ENCODE data around the gene NAGLU.
A peak's percentile ranks its signal among the peaks of the same experiment; 100 is the strongest.

The NAGLU gene

DNA sequence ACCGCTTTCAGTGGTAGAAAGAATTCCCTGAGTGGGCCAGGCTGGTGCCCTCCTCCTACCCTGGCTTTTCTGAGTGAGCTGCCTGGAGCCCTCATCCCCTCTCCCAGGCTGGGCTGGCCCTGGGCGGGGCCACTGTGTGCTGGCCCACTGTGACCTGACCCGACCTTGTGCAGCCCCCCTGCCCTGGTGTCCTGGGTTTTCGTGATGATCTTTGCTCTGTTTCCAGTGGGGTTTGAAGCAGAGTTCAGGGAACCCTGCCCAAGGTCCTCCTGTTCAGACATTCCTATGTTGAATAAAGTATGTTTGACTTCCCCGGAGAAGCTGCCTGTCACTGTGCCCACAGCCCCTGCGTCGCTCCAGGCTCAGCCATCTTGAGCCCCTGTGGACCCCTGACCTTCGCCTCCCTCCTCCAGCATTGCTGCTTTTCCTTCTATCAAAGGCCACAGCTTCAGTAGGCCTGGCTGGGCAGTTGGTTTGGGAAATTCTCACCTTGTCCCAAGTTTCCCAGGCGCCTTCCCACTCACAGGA lies 13.7 kb upstream of the NAGLU start:
- peak overlapping the region; percentile 17 for H3K4ac ChIP-seq (ENCODE audit: low read length)
- H3K9me3 ChIP-seq (replicated peaks in 1 of 2; ENCODE audit: control insufficient read depth in 2 of 2, insufficient read depth in 1 of 2, low read depth in 1 of 2, low read length in 2 of 2) = no peaks in the 10 kb centered on the region
- H3K27me3 ChIP-seq (ENCODE audit: control insufficient read depth in 3 of 3, insufficient read depth in 3 of 3, low read depth in 1 of 3, low read length in 3 of 3) = no peaks in the 10 kb centered on the region
- H3K4me1 ChIP-seq (ENCODE audit: control insufficient read depth in 2 of 2, insufficient read depth in 1 of 2, low read depth in 1 of 2, low read length in 2 of 2) = peaks cover 50% of the 10 kb centered on the region in 2 donors
- no CpG with 5 or more reads among the region's 9 CpGs for WGBS, 2 donors (ENCODE audit: extremely low coverage in 2 of 2, insufficient read length in 2 of 2, insufficient replicate concordance in 1 of 2)
- H3K9ac ChIP-seq (ENCODE audit: low read depth, low read length, poor library complexity) = peak overlapping the region; percentile 25
- peak overlapping the region; percentile 98 for H2AK5ac ChIP-seq (ENCODE audit: low read depth, low read length)
- no peak overlapping the region for H4K8ac ChIP-seq (ENCODE audit: low read depth, low read length)
- H3K14ac ChIP-seq (ENCODE audit: low read length) = no peak overlapping the region
- no peak overlapping the region for H3K27ac ChIP-seq (replicated peaks; ENCODE audit: low read length)
- H3K4me3 ChIP-seq (ENCODE audit: low read length in 2 of 2) = no peak overlapping the region
- no peak overlapping the region for H3K4me2 ChIP-seq (ENCODE audit: insufficient read depth, low read length, poor library complexity, severe bottlenecking)
- H2BK15ac ChIP-seq (ENCODE audit: low read length) = peak overlapping the region; percentile 79
- no peak overlapping the region for H4K91ac ChIP-seq (ENCODE audit: low read depth, low read length, poor library complexity)
- DNase-seq (ENCODE audit: low spot score) = no peak
- peak overlapping the region; percentile 57 for H3K23ac ChIP-seq (ENCODE audit: low read depth, low read length, poor library complexity)
- H2AFZ ChIP-seq (ENCODE audit: low read length) = no peak overlapping the region
- peak overlapping the region; percentile 88 for H2BK5ac ChIP-seq (ENCODE audit: low read length)
- H3K18ac ChIP-seq (ENCODE audit: low read length) = peak overlapping the region; percentile 81
- peak overlapping the region; percentile 77 for H2BK12ac ChIP-seq (ENCODE audit: low read length)
- H3K36me3 ChIP-seq (replicated peaks in 1 of 2; ENCODE audit: control insufficient read depth in 2 of 2, insufficient read depth in 2 of 2, low read length in 2 of 2) = peaks cover 12 to 34% of the 10 kb centered on the region in 2 donors
- H3K79me1 ChIP-seq (ENCODE audit: low read depth, low read length) = peaks cover 3% of the 10 kb centered on the region
- H2BK120ac ChIP-seq (ENCODE audit: low read depth, low read length) = peak overlapping the region; percentile 69

DNA sequence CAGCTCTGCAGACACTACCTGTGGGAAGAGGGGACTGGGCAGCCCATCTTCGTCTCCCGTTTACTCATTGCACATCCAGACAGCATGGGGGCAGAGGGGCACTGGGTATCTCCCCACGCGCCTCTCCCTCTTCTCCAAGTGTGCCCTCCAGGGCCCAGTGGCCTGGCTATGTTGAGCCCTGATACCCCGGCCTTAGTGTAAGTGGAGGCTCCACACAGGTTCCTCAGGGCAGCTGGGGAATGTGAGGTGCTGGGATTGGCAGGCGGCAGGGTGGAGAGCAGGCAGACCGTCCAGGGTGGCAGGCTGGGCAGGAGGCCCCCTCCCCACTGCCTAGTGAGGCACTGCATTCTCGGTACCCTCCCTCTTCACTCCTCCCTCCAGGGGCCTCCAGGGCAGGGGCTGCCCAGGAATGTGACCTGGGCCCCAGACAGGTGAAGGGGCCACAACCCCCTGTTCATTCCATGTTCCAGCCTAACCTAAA lies 13.2 kb upstream of the NAGLU start:
- Histone ChIP-seq H3K4ac (ENCODE audit: low read length) (no peak overlapping the region), H3K79me1 (ENCODE audit: low read depth, low read length) (peaks cover 3% of the 10 kb centered on the region), H2AK5ac (ENCODE audit: low read depth, low read length) (peak overlapping the region; percentile 98)

DNA sequence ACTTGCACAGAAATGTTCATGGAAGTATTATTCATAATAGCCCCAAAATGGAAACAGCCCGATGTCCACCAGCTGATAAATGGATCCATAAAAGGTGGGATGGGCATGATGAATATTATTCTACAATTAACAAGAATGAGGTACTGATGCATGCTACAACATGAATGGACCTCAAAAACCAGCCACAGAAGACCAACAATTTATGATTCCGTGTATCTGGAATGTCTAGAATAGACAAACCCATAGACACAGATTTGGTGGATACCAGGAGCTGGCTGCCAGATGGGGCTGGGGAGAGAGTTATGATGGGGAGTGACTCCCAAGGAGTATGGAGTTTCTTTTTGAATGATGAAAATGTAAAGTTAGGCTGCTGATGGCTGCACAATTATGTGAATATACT lies 10.8 kb upstream of the NAGLU start:
- no peak overlapping the region for H3K23ac ChIP-seq (ENCODE audit: low read depth, low read length, poor library complexity)
- no peak overlapping the region for H2BK12ac ChIP-seq (ENCODE audit: low read length)
- H3K27me3 ChIP-seq (ENCODE audit: control insufficient read depth in 3 of 3, insufficient read depth in 3 of 3, low read depth in 1 of 3, low read length in 3 of 3) = no peaks in the 10 kb centered on the region
- no peak overlapping the region for H2AK5ac ChIP-seq (ENCODE audit: low read depth, low read length)
- H3K14ac ChIP-seq (ENCODE audit: low read length) = no peak overlapping the region
- H4K91ac ChIP-seq (ENCODE audit: low read depth, low read length, poor library complexity) = no peak overlapping the region
- no peak overlapping the region for H3K4me3 ChIP-seq (ENCODE audit: low read length in 2 of 2)
- H4K8ac ChIP-seq (ENCODE audit: low read depth, low read length) = no peak overlapping the region
- H2BK15ac ChIP-seq (ENCODE audit: low read length) = no peak overlapping the region
- H3K4me1 ChIP-seq (ENCODE audit: control insufficient read depth in 2 of 2, insufficient read depth in 1 of 2, low read depth in 1 of 2, low read length in 2 of 2) = peaks cover 28% of the 10 kb centered on the region in 2 donors
- H3K18ac ChIP-seq (ENCODE audit: low read length) = no peak overlapping the region
- H3K36me3 ChIP-seq (replicated peaks in 1 of 2; ENCODE audit: control insufficient read depth in 2 of 2, insufficient read depth in 2 of 2, low read length in 2 of 2) = peaks cover 12 to 24% of the 10 kb centered on the region in 2 donors
- peaks cover 3% of the 10 kb centered on the region for H3K79me1 ChIP-seq (ENCODE audit: low read depth, low read length)
- WGBS, 2 donors (ENCODE audit: extremely low coverage in 2 of 2, insufficient read length in 2 of 2, insufficient replicate concordance in 1 of 2) = no CpG with 5 or more reads among the region's 2 CpGs
- no peak for DNase-seq (ENCODE audit: low spot score)
- no peak overlapping the region for H3K27ac ChIP-seq (replicated peaks; ENCODE audit: low read length)
- no peak overlapping the region for H2BK5ac ChIP-seq (ENCODE audit: low read length)
- no peak overlapping the region for H3K4me2 ChIP-seq (ENCODE audit: insufficient read depth, low read length, poor library complexity, severe bottlenecking)
- no peaks in the 10 kb centered on the region for H3K9me3 ChIP-seq (replicated peaks in 1 of 2; ENCODE audit: control insufficient read depth in 2 of 2, insufficient read depth in 1 of 2, low read depth in 1 of 2, low read length in 2 of 2)
- H2BK120ac ChIP-seq (ENCODE audit: low read depth, low read length) = no peak overlapping the region
- H3K4ac ChIP-seq (ENCODE audit: low read length) = no peak overlapping the region
- no peak overlapping the region for H2AFZ ChIP-seq (ENCODE audit: low read length)
- no peak overlapping the region for H3K9ac ChIP-seq (ENCODE audit: low read depth, low read length, poor library complexity)

More for the DNA sequence above, 13.2 kb upstream of the NAGLU start:
- Histone ChIP-seq H3K27ac (replicated peaks; ENCODE audit: low read length) (no peak overlapping the region), H2BK12ac (ENCODE audit: low read length) (peak overlapping the region; percentile 77), H3K23ac (ENCODE audit: low read depth, low read length, poor library complexity) (peak overlapping the region; percentile 57), H2AFZ (ENCODE audit: low read length) (no peak overlapping the region), H4K8ac (ENCODE audit: low read depth, low read length) (no peak overlapping the region), H3K4me1 (ENCODE audit: control insufficient read depth in 2 of 2, insufficient read depth in 1 of 2, low read depth in 1 of 2, low read length in 2 of 2) (peaks cover 49 to 50% of the 10 kb centered on the region in 2 donors), H3K36me3 (replicated peaks in 1 of 2; ENCODE audit: control insufficient read depth in 2 of 2, insufficient read depth in 2 of 2, low read length in 2 of 2) (peaks cover 12 to 30% of the 10 kb centered on the region in 2 donors), H3K9ac (ENCODE audit: low read depth, low read length, poor library complexity) (no peak overlapping the region), H3K4me2 (ENCODE audit: insufficient read depth, low read length, poor library complexity, severe bottlenecking) (no peak overlapping the region), H2BK15ac (ENCODE audit: low read length) (peak overlapping the region; percentile 79), H4K91ac (ENCODE audit: low read depth, low read length, poor library complexity) (no peak overlapping the region), H3K27me3 (ENCODE audit: control insufficient read depth in 3 of 3, insufficient read depth in 3 of 3, low read depth in 1 of 3, low read length in 3 of 3) (no peaks in the 10 kb centered on the region), H3K4me3 (ENCODE audit: low read length in 2 of 2) (no peak overlapping the region), H3K18ac (ENCODE audit: low read length) (peak overlapping the region; percentile 23), H3K9me3 (replicated peaks in 1 of 2; ENCODE audit: control insufficient read depth in 2 of 2, insufficient read depth in 1 of 2, low read depth in 1 of 2, low read length in 2 of 2) (no peaks in the 10 kb centered on the region), H3K14ac (ENCODE audit: low read length) (no peak overlapping the region), H2BK120ac (ENCODE audit: low read depth, low read length) (no peak overlapping the region), H2BK5ac (ENCODE audit: low read length) (peak overlapping the region; percentile 88)
- no peak for DNase-seq (ENCODE audit: low spot score)
- no CpG with 5 or more reads among the region's 8 CpGs for WGBS, 2 donors (ENCODE audit: extremely low coverage in 2 of 2, insufficient read length in 2 of 2, insufficient replicate concordance in 1 of 2)

- WGBS, 2 donors (ENCODE audit: extremely low coverage in 2 of 2, insufficient read length in 2 of 2, insufficient replicate concordance in 1 of 2) = no CpG with 5 or more reads among the region's 6 CpGs
- no peak overlapping the region for H3K27ac ChIP-seq (replicated peaks; ENCODE audit: low read length)
Measured at GRCh38 chr17:42526031-42526444, 10.0 kb upstream of the NAGLU start.

More at GRCh38 chr17:42526031-42526444, 10.0 kb upstream of the NAGLU start:
- H2AFZ ChIP-seq (ENCODE audit: low read length) = no peak overlapping the region
- DNase-seq (ENCODE audit: low spot score) = no peak
- H2BK120ac ChIP-seq (ENCODE audit: low read depth, low read length) = no peak overlapping the region
- H4K8ac ChIP-seq (ENCODE audit: low read depth, low read length) = no peak overlapping the region
- H2BK12ac ChIP-seq (ENCODE audit: low read length) = no peak overlapping the region
- H3K4me2 ChIP-seq (ENCODE audit: insufficient read depth, low read length, poor library complexity, severe bottlenecking) = no peak overlapping the region
- no peak overlapping the region for H3K23ac ChIP-seq (ENCODE audit: low read depth, low read length, poor library complexity)
- H2BK15ac ChIP-seq (ENCODE audit: low read length) = no peak overlapping the region
- no peak overlapping the region for H3K4me3 ChIP-seq (ENCODE audit: low read length in 2 of 2)
- H3K36me3 ChIP-seq (replicated peaks in 1 of 2; ENCODE audit: control insufficient read depth in 2 of 2, insufficient read depth in 2 of 2, low read length in 2 of 2) = peaks cover 11 to 24% of the 10 kb centered on the region in 2 donors
- H3K18ac ChIP-seq (ENCODE audit: low read length) = no peak overlapping the region
- no peak overlapping the region for H2BK5ac ChIP-seq (ENCODE audit: low read length)
- no peak overlapping the region for H3K9ac ChIP-seq (ENCODE audit: low read depth, low read length, poor library complexity)
- H3K4ac ChIP-seq (ENCODE audit: low read length) = no peak overlapping the region
- no peak overlapping the region for H2AK5ac ChIP-seq (ENCODE audit: low read depth, low read length)
- peaks cover 21 to 24% of the 10 kb centered on the region in 2 donors for H3K4me1 ChIP-seq (ENCODE audit: control insufficient read depth in 2 of 2, insufficient read depth in 1 of 2, low read depth in 1 of 2, low read length in 2 of 2)
- H3K27me3 ChIP-seq (ENCODE audit: control insufficient read depth in 3 of 3, insufficient read depth in 3 of 3, low read depth in 1 of 3, low read length in 3 of 3) = no peaks in the 10 kb centered on the region
- no peak overlapping the region for H3K14ac ChIP-seq (ENCODE audit: low read length)
- H3K79me1 ChIP-seq (ENCODE audit: low read depth, low read length) = peaks cover 3% of the 10 kb centered on the region
- no peaks in the 10 kb centered on the region for H3K9me3 ChIP-seq (replicated peaks in 1 of 2; ENCODE audit: control insufficient read depth in 2 of 2, insufficient read depth in 1 of 2, low read depth in 1 of 2, low read length in 2 of 2)
- no peak overlapping the region for H4K91ac ChIP-seq (ENCODE audit: low read depth, low read length, poor library complexity)

Data from neuronal stem cell (in vitro differentiated cells).